Stimulated activated CD4-positive, alpha-beta T cell treated with anti-CD3 and anti-CD28 coated beads, Interleukin-1b, Interleukin-23, amount 100 ng/mL, for 24 hours (primary cell): ENCODE results near the gene RSAD2.
"Not testable (repeated sequence)": the region's sequence is repeated elsewhere in the genome, so short reads cannot be mapped to it uniquely, and the experiment has no call there.

Source experiments
- DNase-seq, 4 experiments: peaks; one replicate each; pipeline ENCODE4 v3.0.0-alpha.2; 2020; ENCODE audit warnings: low read depth in 4 of 4, low spot score in 1 of 4

The RSAD2 gene

GRCh38 chr2:6924924-6925409, 47.4 kb downstream of the RSAD2 start:
- DNase-seq: no peak

GRCh38 chr2:6926071-6926732, 48.6 kb downstream of the RSAD2 start:
- no peak for DNase-seq

GRCh38 chr2:6927186-6927585, 49.6 kb downstream of the RSAD2 start:
- no peak for DNase-seq

DNA sequence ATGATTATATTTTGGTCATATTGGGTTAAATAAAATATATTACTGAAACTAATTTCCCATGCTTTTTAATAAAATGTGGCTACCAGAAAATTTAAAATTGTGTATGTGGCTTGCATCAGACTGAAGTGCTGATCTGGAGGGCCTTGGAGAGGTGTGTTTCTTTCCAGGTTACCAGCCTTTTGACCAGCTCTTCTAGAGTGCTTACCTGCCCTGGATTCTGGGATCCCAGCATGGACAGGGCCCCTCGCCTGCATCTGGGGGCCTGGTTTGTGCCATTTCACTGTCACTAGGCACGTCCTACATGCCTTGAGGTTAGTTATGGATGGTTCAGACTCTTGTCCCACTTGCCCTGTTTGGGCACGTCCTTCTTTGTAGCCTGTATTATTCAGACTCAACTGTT, 50.2 kb downstream of the RSAD2 start:
- no peak for DNase-seq

GRCh38 chr2:6928452-6928851, 50.9 kb downstream of the RSAD2 start:
- no peak for DNase-seq

DNA sequence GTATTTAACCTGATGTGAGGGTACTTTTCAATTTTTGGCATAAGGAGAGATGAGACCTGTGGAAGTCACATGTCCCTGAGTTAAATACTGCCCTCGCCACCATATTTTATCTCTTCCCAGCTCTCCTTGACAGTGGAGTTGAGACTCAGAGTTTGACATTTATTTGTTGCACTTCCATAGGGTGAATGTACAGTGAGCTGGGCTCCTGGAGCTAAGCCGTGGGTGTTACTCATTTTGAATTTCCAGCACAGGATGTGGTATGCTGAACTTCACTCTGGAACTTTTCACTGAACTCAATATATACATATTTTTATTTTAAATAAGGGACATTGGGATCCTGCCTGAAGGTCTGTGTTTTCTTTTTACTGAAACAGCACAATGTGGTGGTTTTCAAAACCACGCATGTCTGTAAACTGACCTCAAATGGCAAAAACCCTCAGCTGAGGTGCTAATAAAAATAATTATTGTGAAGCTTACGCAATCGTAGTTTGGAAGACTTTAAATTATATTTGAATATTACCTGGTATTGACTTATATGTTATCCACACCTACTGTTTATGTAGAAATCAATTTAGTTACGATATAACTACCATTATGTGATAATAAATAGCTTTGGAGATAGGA, 51.7 kb downstream of the RSAD2 start:
- DNase-seq: no peak

DNA sequence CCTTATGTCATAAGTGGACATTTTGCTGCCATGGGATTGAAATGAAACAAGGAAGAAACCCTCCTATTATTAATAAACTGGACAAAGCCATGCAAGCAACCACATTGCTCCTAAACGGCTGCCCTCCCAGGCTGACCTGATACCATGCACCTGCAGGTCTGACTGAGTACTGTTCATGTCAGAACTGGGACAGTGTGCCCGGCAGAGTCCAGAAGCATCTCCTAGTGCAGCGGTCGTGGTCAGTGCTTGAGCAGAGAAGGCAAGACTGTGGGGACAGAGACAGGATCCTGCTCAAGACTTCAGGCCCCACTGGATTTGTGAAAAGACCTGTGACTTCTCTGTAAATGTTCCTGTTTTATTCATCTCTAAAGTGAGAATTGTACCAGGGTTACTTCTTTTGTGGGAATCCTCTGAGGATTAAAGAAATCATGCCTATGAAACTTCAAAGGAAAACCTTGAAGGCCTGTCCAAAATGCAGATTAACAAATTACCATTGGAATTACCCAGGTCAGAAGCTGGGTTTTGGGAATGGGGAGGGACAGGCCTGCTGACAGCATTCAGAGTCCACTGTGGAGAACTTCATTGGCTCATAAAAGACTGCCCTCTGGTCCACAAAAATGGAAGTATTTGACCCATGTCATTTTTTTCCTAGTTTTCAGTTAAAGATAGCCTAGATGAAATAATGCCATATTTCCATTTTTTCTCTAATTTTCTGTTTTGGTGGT, 53.5 kb downstream of the RSAD2 start:
- DNase-seq: no peak

DNA sequence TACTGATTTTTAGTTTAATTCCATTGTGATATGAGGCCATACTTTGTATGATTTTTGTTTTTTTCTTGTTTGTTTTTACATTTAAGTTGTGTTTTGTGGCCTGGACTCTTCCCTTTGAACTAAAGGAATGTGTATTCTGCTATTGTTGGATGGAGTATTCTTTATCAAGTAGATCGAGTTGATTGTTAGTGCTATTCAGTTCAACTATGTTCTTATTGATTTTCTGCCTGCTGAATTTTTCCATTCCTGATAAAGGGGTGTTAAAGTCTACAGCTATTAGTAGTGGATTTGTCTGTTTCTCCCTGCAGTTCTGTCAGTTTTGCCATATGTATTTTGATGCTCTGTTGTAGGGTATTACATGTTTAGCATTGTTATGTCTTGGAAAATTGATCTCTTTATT, 54.2 kb downstream of the RSAD2 start:
- no peak for DNase-seq

GRCh38 chr2:6932206-6932605, 54.6 kb downstream of the RSAD2 start:
- DNase-seq: no peak

- no peak for DNase-seq
These were observed 55.3 kb downstream of the RSAD2 start for GRCh38 chr2:6932828-6933227.

DNA sequence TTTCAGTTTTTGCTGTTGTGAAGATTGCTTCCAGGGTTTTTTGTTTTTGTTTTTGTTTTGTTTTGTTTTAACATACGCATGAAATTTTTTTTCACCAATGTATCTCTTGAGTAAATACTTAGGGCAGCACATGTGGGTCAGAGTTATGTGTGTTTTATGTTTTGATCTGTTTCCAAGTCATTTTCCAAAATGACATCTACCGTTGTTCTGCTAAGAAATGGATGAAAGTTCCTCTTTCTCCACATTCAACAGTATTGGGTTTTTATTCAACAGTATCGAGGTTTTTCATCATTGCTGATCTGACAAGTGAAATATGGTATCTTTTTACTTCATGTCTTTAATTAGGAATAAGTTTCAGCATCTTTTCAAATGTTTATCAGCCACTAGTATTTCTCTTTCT, 56.3 kb downstream of the RSAD2 start:
- no peak for DNase-seq

DNA sequence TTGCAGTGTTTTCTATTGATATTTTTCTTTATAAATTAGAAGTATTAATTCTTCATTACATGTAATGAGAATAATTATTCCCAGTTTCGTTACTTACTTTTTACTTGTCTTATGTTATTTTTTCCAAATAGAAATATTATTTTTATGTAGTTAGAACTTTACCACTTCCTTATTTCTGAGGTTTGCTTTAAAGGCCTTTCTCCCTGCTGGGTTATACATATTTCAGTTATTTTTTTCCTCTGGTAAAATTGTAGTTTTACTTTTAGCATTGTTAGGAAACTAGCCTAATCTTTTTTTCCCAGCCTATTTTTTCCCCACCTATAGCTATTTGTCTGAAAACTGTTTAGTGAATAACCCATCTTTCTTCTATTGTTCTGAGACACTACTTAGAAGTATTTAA, 56.8 kb downstream of the RSAD2 start:
- DNase-seq: no peak

- no peak for DNase-seq
These were observed 57.4 kb downstream of the RSAD2 start for GRCh38 chr2:6934758-6935651.

DNA sequence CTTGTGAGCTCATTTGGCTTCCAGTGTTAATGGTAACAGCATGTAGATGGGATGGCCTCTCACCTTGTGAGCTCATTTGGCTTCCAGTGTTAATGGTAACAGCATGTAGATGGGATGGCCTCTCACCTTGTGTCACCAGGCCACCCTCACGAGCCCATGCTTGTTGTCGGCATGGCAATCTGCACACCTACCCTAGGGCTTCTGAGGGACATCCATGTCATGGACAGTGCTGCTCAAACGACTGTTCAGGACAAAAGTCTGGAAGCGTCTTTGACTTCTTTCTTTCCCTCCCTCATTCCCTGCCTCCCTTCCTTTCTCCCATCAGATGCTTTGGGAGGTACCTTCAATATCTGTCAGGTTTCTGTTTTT, 58.1 kb downstream of the RSAD2 start:
- not testable (repeated sequence) for DNase-seq

- no peak for DNase-seq
These were observed 59.6 kb downstream of the RSAD2 start for GRCh38 chr2:6937157-6937556.

- DNase-seq: no peak
These were observed 60.0 kb downstream of the RSAD2 start for GRCh38 chr2:6937582-6937981.

- no peak for DNase-seq
These were observed 61.5 kb downstream of the RSAD2 start for GRCh38 chr2:6939071-6939470.

DNA sequence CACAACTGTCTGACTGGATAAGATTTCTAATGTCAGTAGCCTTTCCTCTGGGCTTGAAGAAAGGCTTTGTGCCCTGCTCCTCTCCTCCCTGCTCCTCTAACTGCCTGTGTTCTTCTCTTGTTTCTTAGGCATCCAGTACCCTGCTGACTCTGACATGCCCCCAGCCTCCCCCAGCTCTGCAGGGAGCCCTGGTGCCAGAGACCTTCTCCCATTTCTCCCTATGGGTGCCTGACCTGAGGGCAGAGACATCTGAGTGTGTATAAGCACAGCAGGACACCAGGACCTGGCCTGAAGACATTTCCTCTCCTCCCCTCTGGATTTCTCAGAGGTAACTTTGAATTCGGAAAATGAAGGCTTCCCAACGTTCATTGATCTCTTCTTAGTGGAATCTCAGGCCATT, 63.2 kb downstream of the RSAD2 start:
- no peak for DNase-seq

GRCh38 chr2:6941299-6942046, 63.9 kb downstream of the RSAD2 start:
- no peak for DNase-seq

DNA sequence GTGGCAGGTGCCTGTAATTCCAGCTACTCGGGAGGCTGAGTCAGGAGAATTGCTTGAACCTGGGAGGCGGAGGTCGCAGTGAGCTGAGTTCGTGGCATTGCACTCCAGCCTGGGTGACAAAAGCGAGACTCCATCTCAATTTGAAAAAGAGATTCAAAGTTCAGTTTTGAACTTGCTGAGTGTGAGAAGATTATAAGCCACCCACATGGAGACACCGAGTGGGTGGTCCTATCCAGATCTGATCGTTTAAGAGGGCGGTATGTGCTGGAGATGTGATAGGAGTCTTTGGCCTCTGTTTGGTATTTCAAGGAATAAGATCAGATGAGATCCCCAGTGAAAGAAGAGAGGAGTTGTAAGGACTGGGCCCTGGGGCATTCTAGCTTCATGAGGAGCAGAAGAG, 65.3 kb downstream of the RSAD2 start:
- no peak for DNase-seq

DNA sequence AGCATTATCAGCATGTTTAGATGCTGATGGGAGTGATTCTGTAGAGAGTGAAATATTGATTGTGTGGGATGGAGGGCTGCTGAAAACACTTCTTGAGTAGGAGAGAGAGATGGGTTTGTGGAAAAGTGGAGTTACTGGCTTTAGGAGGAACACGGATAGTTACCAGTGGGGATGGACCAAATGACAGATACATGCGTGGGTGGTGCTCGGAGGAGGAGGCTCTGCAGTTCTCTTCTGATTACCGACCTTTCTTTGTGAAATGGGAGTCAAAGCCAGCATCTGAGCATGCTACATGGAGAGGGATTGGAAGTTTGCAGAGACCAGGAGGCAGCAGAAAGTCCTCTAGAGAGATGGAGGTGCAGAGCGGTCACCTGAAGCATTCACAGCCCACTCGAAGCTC, 65.9 kb downstream of the RSAD2 start:
- no peak for DNase-seq
